Activated CD4-positive, alpha-beta memory T cell treated with anti-CD3 and anti-CD28 coated beads for 36 hours (primary cell): Measurements from ENCODE around the gene S100P. TPM values are rescaled to one million over a fixed set of nuclear protein-coding genes. Genes with fewer than 3 reads are reported as not detected.
"Not testable (repeated sequence)": the region's sequence is repeated elsewhere in the genome, so short reads cannot be mapped to it uniquely, and the experiment has no call there.

Experiments used
- CTCF ChIA-PET: fragments of 350-600 bp; sonication (Branson Sonifier 250); formaldehyde crosslinking; loops from one replicate; lab custom pipeline; 2021; ENCODE audit warnings: antibody characterized with exemption, inconsistent platforms; lab: Charles Lee
- POLR2A ChIA-PET: fragments of 350-600 bp; sonication (Branson Sonifier 250); formaldehyde crosslinking; loops from one replicate; lab custom pipeline; 2021; ENCODE audit warnings: antibody characterized with exemption; lab: Charles Lee
- DNase-seq: peaks from one replicate; pipeline ENCODE4 v3.0.0-alpha.2; 2020
- H3K27ac Mint-ChIP-seq: one replicate; pipeline ENCODE4 v1.8.0; 2021; ENCODE audit warnings: mixed read lengths
- H3K27me3 Mint-ChIP-seq: one replicate; pipeline ENCODE4 v1.8.0; 2021; ENCODE audit warnings: mixed read lengths
- H3K36me3 Mint-ChIP-seq: one replicate; pipeline ENCODE4 v1.8.0; 2021; ENCODE audit warnings: mixed read lengths
- H3K4me1 Mint-ChIP-seq: one replicate; pipeline ENCODE4 v1.8.0; 2021; ENCODE audit warnings: low read depth, mixed read lengths
- H3K4me3 Mint-ChIP-seq: one replicate; pipeline ENCODE4 v1.8.0; 2021; ENCODE audit warnings: mild to moderate bottlenecking, mixed read lengths
- H3K9me3 Mint-ChIP-seq: one replicate; pipeline ENCODE4 v1.8.0; 2021; ENCODE audit warnings: mixed read lengths
- intact Hi-C: fragments of 100-400 bp; cut with micrococcal nuclease; formaldehyde crosslinking; loops from one replicate; pipeline ENCODE4 v1.15.1; 2023
- total RNA-seq, 2 experiments: library from RNA; stranded (reverse); gene quantifications; one replicate each; pipeline ENCODE4 v1.2.3, GENCODE V29; 2021

The S100P gene
- total RNA-seq, 2 experiments from 2014 or later = 19.3 to 20.3 TPM

DNA sequence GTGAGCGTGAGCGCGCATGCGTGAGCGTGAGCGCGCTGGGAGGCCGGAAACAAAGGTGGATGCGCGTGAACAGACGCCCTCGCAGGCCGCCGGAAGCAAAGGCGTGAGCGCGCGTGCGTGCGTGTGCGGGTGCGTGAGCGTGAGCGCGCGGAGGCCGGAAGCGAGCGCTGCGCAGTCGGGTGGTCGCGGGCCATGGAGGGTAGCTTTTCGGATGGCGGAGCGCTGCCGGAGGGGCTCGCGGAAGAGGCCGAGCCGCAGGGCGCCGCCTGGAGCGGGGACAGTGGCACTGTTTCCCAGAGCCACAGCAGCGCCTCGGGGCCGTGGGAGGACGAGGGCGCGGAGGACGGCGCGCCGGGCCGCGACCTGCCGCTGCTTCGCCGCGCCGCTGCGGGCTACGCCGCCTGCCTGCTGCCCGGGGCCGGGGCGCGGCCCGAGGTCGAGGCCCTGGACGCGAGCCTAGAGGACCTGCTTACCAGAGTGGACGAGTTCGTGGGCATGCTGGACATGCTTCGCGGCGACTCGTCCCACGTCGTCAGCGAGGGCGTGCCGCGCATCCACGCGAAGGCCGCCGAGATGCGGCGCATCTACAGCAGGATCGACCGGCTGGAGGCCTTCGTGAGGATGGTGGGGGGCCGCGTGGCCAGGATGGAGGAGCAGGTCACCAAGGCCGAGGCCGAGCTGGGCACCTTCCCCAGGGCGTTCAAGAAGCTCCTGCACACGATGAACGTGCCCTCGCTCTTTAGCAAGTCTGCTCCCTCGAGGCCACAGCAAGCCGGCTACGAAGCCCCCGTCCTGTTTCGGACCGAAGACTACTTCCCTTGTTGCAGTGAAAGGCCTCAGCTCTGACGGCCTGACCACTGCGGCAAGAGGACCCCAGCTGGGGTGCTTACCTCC, 22.6 kb downstream of the S100P start, which contains the start of gene BLOC1S4:
TSS of gene BLOC1S4 (plus strand) at position 157 of the 894 bp plus-strand sequence. CDS start at position 193, 36 bp downstream.
- peak; percentile 92 for DNase-seq
- CTCF ChIA-PET = interaction anchor here (0.6 to 9.9 kb wide), 14 partner anchors 8 to 354 kb away, joined by 3 to 252 read pairs (median 3); partner anchors contain the start of genes GRPEL1 and TBC1D14
- H3K27me3 Mint-ChIP-seq = peaks cover 3% of the 10 kb centered on the region
- intact Hi-C loops = loop anchor here (1.0 to 5.0 kb wide), 5 partner anchors 42 to 353 kb away; partner anchors contain the start of genes GRPEL1 and MRFAP1
- H3K27ac Mint-ChIP-seq = peak within 1 kb of the TSS; percentile 97
- H3K36me3 Mint-ChIP-seq = peaks cover 9% of the 10 kb centered on the region
- H3K4me1 Mint-ChIP-seq = peaks cover 27% of the 10 kb centered on the region
- H3K9me3 Mint-ChIP-seq = no peaks in the 10 kb centered on the region
- POLR2A ChIA-PET = interaction anchor here (0.6 to 3.0 kb wide), 9 partner anchors 8 to 353 kb away, joined by 3 to 29 read pairs (median 4); partner anchors contain the start of genes GRPEL1, MAN2B2, MRFAP1 and S100P
- H3K4me3 Mint-ChIP-seq = peak within 1 kb of the TSS; percentile 90

DNA sequence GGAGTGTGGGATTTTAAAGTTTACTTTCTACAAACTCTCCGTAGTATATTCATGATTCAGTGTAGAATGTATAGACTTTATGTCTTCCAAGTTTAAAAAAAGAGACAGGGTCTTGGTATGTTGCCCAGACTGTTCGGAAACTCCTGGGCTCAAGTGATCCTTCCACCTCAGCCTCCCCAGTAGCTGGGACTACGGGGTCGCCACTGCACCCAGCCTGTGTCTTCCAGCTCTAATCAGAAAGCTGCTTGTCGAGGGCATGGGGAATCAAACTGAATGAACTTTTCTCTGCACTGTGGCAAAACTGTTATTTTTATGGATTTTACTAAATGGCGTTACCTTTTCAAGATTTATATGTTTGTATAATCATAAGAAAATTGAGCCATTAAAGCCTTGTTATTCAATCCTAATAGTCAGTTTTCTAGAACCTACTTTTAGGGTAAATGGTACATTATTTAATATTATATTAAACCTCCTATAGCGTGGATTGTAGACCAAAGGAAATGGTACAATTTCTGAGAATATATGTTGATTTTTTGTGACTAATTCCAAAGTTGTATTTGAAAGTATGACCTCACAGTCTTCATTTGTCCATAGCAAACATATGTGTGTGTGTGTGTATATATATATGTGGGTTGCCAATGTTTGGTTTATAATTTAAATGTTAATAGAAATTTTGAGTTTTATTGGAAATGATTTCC, 23.4 kb downstream of the S100P start:
- ChIA-PET POLR2A (interaction anchor here (0.6 to 3.0 kb wide), 9 partner anchors 23 to 352 kb away, joined by 3 to 29 read pairs (median 4); partner anchors contain the start of genes GRPEL1, MAN2B2 and S100P), CTCF (interaction anchor here (0.6 to 9.9 kb wide), 15 partner anchors 9 to 383 kb away, joined by 3 to 252 read pairs (median 4); partner anchors contain the start of genes GRPEL1, TADA2B and TBC1D14)
- peak overlapping the region; percentile 90 for H3K4me3 Mint-ChIP-seq
- DNase-seq = no peak
- no peaks in the 10 kb centered on the region for H3K9me3 Mint-ChIP-seq
- peaks cover 3% of the 10 kb centered on the region for H3K27me3 Mint-ChIP-seq
- peaks cover 26% of the 10 kb centered on the region for H3K4me1 Mint-ChIP-seq
- H3K27ac Mint-ChIP-seq = peak overlapping the region; percentile 97
- intact Hi-C loops = loop anchor here (1.0 to 5.0 kb wide), 6 partner anchors 43 to 352 kb away; partner anchors contain the start of genes GRPEL1 and MRFAP1
- H3K36me3 Mint-ChIP-seq = peaks cover 9% of the 10 kb centered on the region

DNA sequence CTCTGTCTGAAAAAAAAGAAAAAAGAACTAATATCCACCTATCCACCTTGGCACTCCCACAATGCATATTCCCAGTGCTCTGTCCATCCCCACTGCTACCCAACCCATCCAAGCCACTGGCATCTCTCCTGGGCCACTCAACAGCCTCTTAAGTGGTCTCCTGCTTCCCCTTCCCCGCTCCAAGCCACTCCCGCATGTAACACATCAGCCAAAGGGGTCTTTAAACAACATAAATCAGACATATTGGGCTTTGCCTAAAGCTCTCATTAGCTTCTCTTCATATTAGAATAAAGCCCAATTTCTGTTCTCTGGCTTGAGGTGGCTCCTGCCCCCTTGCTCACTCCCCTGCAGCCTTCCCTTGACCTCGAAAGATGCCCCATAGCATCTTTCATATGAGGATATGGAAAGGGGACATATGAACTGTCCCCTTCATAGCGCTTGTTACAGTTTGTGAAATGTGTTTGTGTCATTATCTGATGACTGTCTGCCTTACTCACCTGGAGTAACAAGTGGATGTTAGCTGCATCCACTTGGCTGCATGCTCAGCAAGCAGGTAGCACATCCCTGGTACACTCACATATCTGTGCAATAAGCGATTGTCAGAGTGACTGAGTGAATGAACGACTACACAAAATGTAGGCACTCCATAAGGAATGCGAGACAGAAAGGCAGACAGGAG, 25.4 kb downstream of the S100P start:
- ChIA-PET CTCF (interaction anchor here (0.6 to 9.9 kb wide), 10 partner anchors 10 to 351 kb away, joined by 3 to 252 read pairs (median 9); partner anchors contain the start of genes GRPEL1 and MRFAP1L1), POLR2A (no interaction called here)
- peaks cover 9% of the 10 kb centered on the region for H3K36me3 Mint-ChIP-seq
- H3K9me3 Mint-ChIP-seq = no peaks in the 10 kb centered on the region
- no peak overlapping the region for H3K27ac Mint-ChIP-seq
- intact Hi-C loops = loop anchor here (5.0 kb wide), 1 partner anchor 268 kb away; no protein-coding TSS in a partner anchor
- no peak for DNase-seq
- H3K27me3 Mint-ChIP-seq = peaks cover 3% of the 10 kb centered on the region
- peaks cover 26% of the 10 kb centered on the region for H3K4me1 Mint-ChIP-seq
- H3K4me3 Mint-ChIP-seq = peak overlapping the region; percentile 1

DNA sequence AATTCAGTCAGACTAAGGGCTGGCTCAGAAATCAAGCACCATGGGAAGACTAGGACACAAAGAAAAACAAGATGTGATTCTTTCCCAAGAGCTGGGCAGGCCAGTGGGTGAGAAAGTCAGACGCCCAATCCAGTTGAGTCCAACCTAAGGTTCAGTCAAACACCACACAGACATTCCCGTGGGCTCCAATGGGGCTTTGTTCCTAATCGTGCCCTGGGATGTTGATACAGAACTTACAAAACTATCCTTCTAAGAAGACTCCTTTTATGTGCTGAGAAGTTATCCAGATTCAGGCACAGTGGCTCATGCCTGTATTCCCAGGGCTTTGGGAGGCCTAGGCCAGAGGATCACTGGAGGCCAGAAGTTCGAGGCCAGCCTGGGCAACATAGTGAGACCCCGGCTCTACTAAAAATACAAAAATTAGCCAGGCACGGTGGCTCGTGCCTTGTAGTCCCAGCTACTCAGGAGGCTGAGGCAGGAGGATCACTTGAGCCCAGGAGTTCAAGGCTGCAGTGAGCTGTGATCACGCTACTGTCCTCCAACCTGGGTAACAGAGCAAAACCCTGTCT, 26.0 kb downstream of the S100P start:
- peaks cover 3% of the 10 kb centered on the region for H3K27me3 Mint-ChIP-seq
- peaks cover 26% of the 10 kb centered on the region for H3K4me1 Mint-ChIP-seq
- intact Hi-C loops = loop anchor here (1.0 to 5.0 kb wide), 3 partner anchors 155 to 351 kb away; no protein-coding TSS in a partner anchor
- no peaks in the 10 kb centered on the region for H3K9me3 Mint-ChIP-seq
- H3K36me3 Mint-ChIP-seq = peaks cover 9% of the 10 kb centered on the region
- ChIA-PET POLR2A (no interaction called here), CTCF (interaction anchor here (0.6 to 9.9 kb wide), 23 partner anchors 10 to 362 kb away, joined by 3 to 252 read pairs (median 4); partner anchors contain the start of genes GRPEL1 and MRFAP1L1)
- H3K27ac Mint-ChIP-seq = no peak overlapping the region
- H3K4me3 Mint-ChIP-seq = no peak overlapping the region
- no peak for DNase-seq

DNA sequence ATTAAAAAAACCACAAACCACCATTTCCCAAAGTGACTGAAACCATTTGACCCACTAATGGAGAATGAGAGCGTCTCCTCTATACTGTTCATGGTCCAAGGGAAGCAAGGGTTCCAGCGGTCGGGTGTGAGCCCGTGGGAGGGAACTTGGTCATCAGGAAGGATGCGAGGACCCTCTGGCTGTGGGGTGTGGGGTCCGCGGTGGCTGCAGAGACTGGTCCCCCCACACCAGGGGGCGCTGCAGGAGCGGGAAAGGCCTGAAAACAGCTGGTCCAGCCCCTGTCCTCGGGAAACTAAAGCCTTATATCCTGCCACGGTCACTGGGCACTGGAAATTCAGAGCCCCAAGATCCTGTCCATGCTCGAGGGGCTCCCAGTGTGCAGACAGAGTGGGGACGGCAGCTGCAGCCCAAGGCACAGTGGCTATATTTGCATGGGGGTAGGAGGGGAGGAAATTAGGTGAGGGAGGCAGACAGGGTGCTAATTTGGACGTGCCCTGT, 26.6 kb downstream of the S100P start:
- peaks cover 26% of the 10 kb centered on the region for H3K4me1 Mint-ChIP-seq
- POLR2A ChIA-PET = interaction anchor here (1.1 kb wide), 1 partner anchor 153 kb away, joined by 3 read pairs; no protein-coding TSS in a partner anchor
- CTCF ChIA-PET = interaction anchor here (0.6 to 9.9 kb wide), 35 partner anchors 10 to 384 kb away, joined by 3 to 252 read pairs (median 3); partner anchors contain the start of genes GRPEL1 and MRFAP1L1
- no peak overlapping the region for H3K4me3 Mint-ChIP-seq
- peaks cover 3% of the 10 kb centered on the region for H3K27me3 Mint-ChIP-seq
- H3K27ac Mint-ChIP-seq = no peak overlapping the region
- H3K9me3 Mint-ChIP-seq = no peaks in the 10 kb centered on the region
- peak; percentile 86 for DNase-seq
- intact Hi-C loops = loop anchor here (1.0 kb wide), 2 partner anchors 154 to 350 kb away; no protein-coding TSS in a partner anchor
- peaks cover 9% of the 10 kb centered on the region for H3K36me3 Mint-ChIP-seq

DNA sequence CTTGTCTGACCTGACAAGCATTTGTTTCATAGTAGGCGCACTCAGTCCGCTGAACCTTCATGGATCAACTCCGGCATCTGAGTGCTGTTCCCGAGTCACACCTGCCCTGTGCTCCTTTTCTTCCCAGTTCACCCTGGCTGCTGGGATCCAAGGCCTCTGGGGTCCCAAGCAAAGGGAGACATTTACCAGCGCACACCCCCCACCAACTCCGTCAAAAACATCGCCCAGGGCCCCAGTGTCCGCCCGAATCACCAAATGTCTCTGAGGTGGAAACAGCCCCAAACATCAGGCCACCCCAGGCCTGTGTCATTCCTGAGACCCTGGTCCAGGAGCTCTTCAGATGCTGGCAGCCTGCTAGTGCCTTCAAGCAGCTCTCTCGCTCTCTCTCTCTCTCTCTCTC, 27.4 kb downstream of the S100P start:
- no peak overlapping the region for H3K4me3 Mint-ChIP-seq
- no peak for DNase-seq
- POLR2A ChIA-PET = interaction anchor here (1.1 kb wide), 1 partner anchor 152 kb away, joined by 3 read pairs; no protein-coding TSS in a partner anchor
- intact Hi-C loops = no loop called here
- CTCF ChIA-PET = interaction anchor here (1.1 to 9.9 kb wide), 11 partner anchors 10 to 349 kb away, joined by 3 to 252 read pairs (median 4); partner anchors contain the start of genes GRPEL1 and MRFAP1L1
- no peak overlapping the region for H3K27ac Mint-ChIP-seq
- H3K9me3 Mint-ChIP-seq = no peaks in the 10 kb centered on the region
- peaks cover 6% of the 10 kb centered on the region for H3K36me3 Mint-ChIP-seq
- H3K4me1 Mint-ChIP-seq = peaks cover 18% of the 10 kb centered on the region
- no peaks in the 10 kb centered on the region for H3K27me3 Mint-ChIP-seq

DNA sequence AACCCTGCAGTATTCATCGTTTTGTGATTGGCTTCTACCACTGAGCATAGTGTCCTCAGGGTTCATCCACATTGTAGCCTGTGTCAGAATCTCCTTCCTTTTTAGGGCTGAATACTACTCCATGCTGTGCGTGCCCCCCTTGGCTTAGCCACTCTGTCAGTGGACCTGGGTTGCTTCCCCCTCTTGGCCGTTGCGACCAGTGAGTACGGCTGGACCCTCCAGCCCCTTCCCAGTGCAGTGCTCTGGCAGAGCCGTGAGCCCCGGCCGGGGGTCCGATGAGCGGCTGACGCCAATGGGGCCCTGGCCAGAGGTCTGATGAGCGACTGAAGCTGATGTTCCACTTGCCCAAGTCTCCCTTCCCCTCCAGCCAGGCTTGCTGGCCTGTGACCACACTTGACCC, 29.2 kb downstream of the S100P start:
- CTCF ChIA-PET = interaction anchor here (9.9 kb wide), 1 partner anchor 152 kb away, joined by 252 read pairs; no protein-coding TSS in a partner anchor
- H3K27ac Mint-ChIP-seq = no peak overlapping the region
- intact Hi-C loops = no loop called here
- H3K27me3 Mint-ChIP-seq = no peaks in the 10 kb centered on the region
- H3K36me3 Mint-ChIP-seq = peaks cover 3% of the 10 kb centered on the region
- DNase-seq = no peak
- POLR2A ChIA-PET = no interaction called here
- no peaks in the 10 kb centered on the region for H3K9me3 Mint-ChIP-seq
- H3K4me3 Mint-ChIP-seq = no peak overlapping the region
- peaks cover 18% of the 10 kb centered on the region for H3K4me1 Mint-ChIP-seq

DNA sequence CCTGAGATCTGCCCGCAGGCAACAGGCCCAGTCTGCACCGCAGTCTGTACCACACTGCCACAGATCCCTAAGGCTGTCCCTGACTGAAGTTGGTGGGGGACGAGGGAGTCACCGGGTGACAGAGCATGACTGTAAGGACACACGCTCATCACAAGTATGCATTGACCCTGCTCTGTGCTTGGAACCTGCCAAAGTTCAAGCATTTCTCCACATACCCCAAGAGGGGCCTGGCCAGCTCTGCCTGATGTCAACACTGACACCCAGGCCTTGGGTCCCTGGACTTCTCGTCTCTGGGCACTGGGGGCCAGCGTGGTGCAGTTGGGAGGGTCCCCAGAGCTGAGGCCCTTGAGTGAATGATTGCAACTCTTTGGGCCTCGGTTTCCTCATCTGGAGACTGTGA, 30.2 kb downstream of the S100P start:
- Mint-ChIP-seq H3K4me1 (peaks cover 14% of the 10 kb centered on the region), H3K9me3 (no peaks in the 10 kb centered on the region), H3K36me3 (no peaks in the 10 kb centered on the region), H3K27ac (no peak overlapping the region), H3K27me3 (no peaks in the 10 kb centered on the region), H3K4me3 (no peak overlapping the region)
- DNase-seq = no peak
- intact Hi-C loops = no loop called here
- ChIA-PET POLR2A (no interaction called here), CTCF (interaction anchor here (9.9 kb wide), 1 partner anchor 152 kb away, joined by 252 read pairs; no protein-coding TSS in a partner anchor)

DNA sequence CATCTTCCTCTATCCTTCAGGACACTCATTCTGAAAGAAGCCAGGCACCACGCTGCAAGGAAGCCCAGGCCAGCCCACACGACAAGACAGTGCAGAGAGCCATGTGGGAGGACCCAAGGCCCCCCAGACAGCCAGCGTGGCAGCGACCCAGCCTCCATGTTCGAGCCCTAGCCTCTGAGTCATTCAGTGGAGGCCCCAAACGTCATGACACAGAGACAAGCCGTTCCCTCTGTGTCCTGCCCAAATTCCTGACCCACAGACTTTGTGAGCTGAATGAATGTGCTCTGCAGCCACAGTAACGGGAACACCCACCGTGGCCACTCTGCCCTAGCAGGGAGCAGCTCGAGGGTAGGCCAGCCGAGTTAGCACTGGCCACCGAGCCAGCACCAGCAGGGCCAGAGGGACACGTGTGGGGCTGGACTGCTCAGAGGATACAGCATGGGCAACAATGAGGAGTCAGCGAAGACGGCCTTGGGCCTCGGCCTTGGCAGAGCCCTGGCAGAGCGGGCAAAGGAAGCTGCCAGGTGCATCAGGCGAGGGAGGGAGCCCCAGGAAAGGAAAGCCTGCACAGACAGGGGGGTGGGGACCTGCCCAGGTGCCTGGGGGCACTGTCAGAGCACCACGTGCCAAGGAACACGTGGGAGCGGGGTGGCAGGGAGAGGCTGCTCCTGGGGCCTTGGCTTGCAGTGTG, 30.9 kb downstream of the S100P start:
- no peaks in the 10 kb centered on the region for H3K36me3 Mint-ChIP-seq
- DNase-seq = no peak
- intact Hi-C loops = no loop called here
- H3K27ac Mint-ChIP-seq = no peak overlapping the region
- no peaks in the 10 kb centered on the region for H3K9me3 Mint-ChIP-seq
- CTCF ChIA-PET = interaction anchor here (9.9 kb wide), 1 partner anchor 151 kb away, joined by 252 read pairs; no protein-coding TSS in a partner anchor
- POLR2A ChIA-PET = no interaction called here
- peaks cover 11% of the 10 kb centered on the region for H3K4me1 Mint-ChIP-seq
- no peaks in the 10 kb centered on the region for H3K27me3 Mint-ChIP-seq
- no peak overlapping the region for H3K4me3 Mint-ChIP-seq

DNA sequence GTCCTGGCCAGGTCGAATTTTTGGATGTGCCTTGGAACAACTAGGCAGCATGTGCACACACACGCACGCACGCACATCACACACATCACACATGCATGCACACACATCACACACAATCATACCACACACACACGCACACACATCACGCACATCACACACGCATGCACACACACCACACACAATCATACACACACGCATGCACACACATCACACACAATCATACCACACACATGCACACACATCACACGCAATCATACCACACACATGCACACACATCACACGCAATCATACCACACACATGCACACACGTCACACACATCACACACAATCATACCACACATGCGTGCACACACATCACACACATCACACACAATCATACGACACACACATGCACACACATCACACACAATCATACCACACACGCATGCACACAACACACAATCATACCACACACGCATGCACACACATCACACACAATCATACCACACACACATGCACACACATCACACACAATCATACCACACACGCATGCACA, 31.8 kb downstream of the S100P start:
- H3K4me1 Mint-ChIP-seq, H3K9me3 Mint-ChIP-seq, H3K4me3 Mint-ChIP-seq, H3K27me3 Mint-ChIP-seq, intact Hi-C loops, H3K27ac Mint-ChIP-seq, POLR2A ChIA-PET, DNase-seq, H3K36me3 Mint-ChIP-seq: not testable (repeated sequence)
- CTCF ChIA-PET = interaction anchor here (9.9 kb wide), 1 partner anchor 150 kb away, joined by 252 read pairs; no protein-coding TSS in a partner anchor
